ENCODE measurements around the gene DCT.
"Not testable (repeated sequence)": the region's sequence is repeated elsewhere in the genome, so short reads cannot be mapped to it uniquely, and the experiment has no call there.

The DCT gene

DNA sequence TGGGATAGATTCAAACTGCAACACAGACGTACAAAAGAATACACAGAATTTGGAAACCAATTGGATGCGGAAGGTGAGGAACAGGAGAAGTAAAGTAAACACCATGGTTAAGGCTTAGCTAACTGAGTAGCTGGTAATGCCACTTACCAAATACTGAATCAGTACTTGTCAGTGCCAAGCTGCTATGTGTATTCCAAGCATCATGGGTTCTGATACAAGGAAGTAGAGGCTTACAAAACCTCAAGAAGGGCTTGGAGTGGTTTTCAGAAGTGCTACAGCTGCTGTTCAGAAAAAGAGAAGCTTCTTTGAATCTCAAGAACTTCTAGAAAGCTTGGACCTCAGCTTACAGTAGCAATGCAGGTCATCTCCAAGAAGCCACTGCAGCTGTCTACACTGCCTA lies 35.9 kb upstream of the DCT start:
- DNase-seq (ENCODE audit: low read depth): no peak
- TF ChIP-seq, protein P1, sequence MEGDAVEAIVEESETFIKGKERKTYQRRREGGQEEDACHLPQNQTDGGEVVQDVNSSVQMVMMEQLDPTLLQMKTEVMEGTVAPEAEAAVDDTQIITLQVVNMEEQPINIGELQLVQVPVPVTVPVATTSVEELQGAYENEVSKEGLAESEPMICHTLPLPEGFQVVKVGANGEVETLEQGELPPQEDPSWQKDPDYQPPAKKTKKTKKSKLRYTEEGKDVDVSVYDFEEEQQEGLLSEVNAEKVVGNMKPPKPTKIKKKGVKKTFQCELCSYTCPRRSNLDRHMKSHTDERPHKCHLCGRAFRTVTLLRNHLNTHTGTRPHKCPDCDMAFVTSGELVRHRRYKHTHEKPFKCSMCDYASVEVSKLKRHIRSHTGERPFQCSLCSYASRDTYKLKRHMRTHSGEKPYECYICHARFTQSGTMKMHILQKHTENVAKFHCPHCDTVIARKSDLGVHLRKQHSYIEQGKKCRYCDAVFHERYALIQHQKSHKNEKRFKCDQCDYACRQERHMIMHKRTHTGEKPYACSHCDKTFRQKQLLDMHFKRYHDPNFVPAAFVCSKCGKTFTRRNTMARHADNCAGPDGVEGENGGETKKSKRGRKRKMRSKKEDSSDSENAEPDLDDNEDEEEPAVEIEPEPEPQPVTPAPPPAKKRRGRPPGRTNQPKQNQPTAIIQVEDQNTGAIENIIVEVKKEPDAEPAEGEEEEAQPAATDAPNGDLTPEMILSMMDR (conservative IDR thresholded peaks at IDR 0.05; ENCODE audit: control insufficient read depth, insufficient read depth, low read depth, low read length): no peak

DNA sequence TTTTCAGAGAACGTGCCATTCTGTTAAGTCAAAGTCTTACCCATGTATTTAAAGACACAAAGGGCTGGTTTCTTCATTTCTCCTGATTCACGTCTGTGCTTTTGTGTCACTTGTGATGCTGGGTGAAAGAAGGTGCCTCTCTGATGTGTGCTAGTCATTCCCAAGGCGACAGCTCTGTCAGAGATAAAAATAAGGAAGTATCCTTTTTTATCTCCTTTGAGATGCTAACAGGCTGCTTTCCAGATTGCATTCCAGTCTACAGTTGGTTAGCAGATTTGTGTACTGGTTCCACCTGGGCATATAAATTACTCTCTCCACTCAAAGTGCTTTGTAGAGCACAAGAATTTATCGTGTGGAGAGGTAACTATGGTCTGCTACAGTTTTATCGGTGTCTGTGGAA lies 33.5 kb upstream of the DCT start:
- DNase-seq (ENCODE audit: low read depth): no peak
- H3K4me3 ChIP-seq (ENCODE audit: control insufficient read depth, low read depth, low read length): no peak overlapping the region
- TF ChIP-seq, protein P1 (conservative IDR thresholded peaks at IDR 0.05; ENCODE audit: control insufficient read depth, insufficient read depth, low read depth, low read length): no peak

More for the DNA sequence above, 35.9 kb upstream of the DCT start:
- H3K4me3 ChIP-seq (ENCODE audit: control insufficient read depth, low read depth, low read length): no peak overlapping the region

DNA sequence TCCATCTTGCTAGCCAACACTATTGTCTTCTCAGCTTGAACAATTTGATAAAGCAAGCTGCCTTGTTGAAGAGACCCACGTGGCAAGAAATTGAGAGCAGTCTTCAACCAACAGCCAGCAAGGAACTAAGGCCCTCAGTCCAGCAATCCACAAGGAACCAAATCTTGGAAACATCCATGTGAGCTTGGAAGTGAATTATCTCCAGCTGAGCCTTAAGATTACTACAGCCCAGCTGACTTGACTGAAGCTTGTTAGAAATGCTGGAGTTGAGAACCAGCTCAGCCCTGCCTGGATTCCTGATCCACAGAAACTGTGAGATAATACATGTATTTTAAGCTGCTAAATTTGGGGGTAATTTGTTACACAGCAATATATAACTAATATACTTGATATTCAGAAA lies 26.2 kb upstream of the DCT start:
- DNase-seq (ENCODE audit: low read depth): no peak
- TF ChIP-seq, protein P1 (conservative IDR thresholded peaks at IDR 0.05; ENCODE audit: control insufficient read depth, insufficient read depth, low read depth, low read length): no peak
- no peak overlapping the region for H3K4me3 ChIP-seq (ENCODE audit: control insufficient read depth, low read depth, low read length)

DNA sequence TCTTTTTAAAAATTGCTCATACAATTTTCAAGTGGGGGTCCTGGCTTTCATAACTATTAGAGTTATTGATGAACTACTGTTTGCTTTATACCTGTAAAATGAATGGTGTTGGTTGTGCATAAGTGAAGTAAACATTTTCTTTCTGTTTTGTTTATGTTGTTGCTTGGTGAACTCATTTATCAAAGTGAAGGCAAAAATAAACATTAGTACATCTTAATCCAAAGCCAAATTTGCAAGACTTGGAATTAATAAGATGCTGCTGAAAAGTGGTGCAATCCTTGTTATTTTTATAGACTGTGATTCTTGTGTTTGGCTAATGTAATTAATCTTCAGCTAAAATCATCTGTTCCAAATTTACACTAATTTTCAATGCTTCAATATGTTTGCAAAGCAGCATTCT lies 24.4 kb upstream of the DCT start:
- TF ChIP-seq, protein P1 (conservative IDR thresholded peaks at IDR 0.05; ENCODE audit: control insufficient read depth, insufficient read depth, low read depth, low read length): no peak
- no peak overlapping the region for H3K4me3 ChIP-seq (ENCODE audit: control insufficient read depth, low read depth, low read length)
- DNase-seq (ENCODE audit: low read depth): no peak

DNA sequence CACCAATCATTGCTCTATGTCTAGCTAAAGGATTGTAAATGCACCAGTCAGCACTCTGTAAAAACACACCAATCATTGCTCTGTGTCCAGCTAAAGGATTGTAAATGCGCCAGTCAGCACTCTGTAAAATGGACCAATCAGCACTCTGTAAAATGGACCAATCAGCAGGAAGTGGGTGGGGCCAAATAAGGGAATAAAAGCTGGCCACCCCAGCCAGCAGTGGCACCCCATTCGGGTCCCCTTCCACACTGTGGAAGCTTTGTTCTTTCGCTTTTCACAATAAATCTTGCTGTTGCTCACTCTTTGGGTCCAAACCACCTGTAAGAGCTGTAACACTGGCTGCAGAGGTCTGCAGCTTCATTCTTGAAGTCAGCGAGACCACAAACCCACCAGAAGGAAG lies 19.3 kb upstream of the DCT start:
- not testable (repeated sequence) for DNase-seq (ENCODE audit: low read depth)

DNA sequence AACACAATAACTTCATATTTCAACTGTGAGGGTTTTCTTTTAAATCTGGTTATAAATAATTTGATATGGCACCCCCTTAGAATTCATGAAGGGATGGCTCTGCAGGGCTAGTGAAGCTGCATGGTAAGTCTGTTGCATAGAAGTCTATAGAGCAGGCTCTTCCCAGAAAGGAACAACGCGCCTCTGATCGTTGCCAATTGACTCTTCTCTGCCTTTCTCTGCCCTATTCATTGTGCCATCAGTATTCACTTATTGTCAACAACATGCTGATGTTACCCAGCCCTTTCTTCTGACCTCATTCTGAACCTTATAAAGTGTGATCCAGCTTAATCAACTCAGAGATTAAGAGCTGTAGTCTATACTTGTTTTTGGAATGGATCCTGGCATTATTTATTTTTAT lies 16.3 kb upstream of the DCT start:
- no peak overlapping the region for H3K4me3 ChIP-seq (ENCODE audit: control insufficient read depth, low read depth, low read length)
- DNase-seq (ENCODE audit: low read depth): no peak
- TF ChIP-seq, protein P1 (conservative IDR thresholded peaks at IDR 0.05; ENCODE audit: control insufficient read depth, insufficient read depth, low read depth, low read length): no peak

More for the DNA sequence above, 19.3 kb upstream of the DCT start:
- not testable (repeated sequence) for H3K4me3 ChIP-seq (ENCODE audit: control insufficient read depth, low read depth, low read length)

DNA sequence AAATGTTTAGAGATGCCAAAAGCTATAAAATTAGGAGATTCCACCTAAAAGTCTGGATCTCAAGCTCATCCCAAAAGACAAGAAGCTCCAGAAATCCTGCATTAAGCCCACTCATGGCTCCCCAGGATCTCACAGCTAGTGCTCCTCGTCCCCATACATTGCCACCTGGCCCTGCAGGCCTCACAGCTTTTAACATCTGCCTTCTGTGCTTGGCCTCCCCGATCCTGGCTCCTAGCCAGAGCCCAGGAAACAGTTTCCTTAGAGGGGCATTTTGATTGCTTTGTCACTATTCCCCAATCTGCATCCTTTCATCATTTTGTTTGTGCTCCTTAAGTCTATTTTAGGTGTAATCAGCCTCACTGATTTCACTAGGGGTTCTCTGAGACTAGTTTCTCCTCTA lies 14.5 kb upstream of the DCT start:
- TF ChIP-seq, protein P1 (conservative IDR thresholded peaks at IDR 0.05; ENCODE audit: control insufficient read depth, insufficient read depth, low read depth, low read length): no peak
- H3K4me3 ChIP-seq (ENCODE audit: control insufficient read depth, low read depth, low read length): no peak overlapping the region
- no peak for DNase-seq (ENCODE audit: low read depth)
